Keratinocyte (primary cell): ENCODE results near the gene ANKFY1. TPM values are rescaled to one million over a fixed set of nuclear protein-coding genes. Genes with fewer than 3 reads are reported as not detected.

ENCODE experiments used
- DNase-seq: peaks from one replicate; pipeline ENCODE4 v3.0.0-alpha.2; 2011; ENCODE audit warnings: low read depth, missing footprints, low spot score
- FAIRE-seq: peaks from 2 replicates; lab custom pipeline; 2011; peaks lifted over from hg19 to GRCh38; lab: Jason Lieb, UNC
- H2AFZ ChIP-seq: 2 replicates; pipeline ENCODE4 v1.6.0; 2012; ENCODE audit warnings: low read length, control low read depth, inconsistent platforms; ENCODE audit not compliant: control insufficient read depth
- H3K27ac ChIP-seq: 2 replicates; pipeline ENCODE4 v1.5.1; 2011; ENCODE audit warnings: low read length; ENCODE audit not compliant: control insufficient read depth, insufficient read depth
- H3K27me3 ChIP-seq: 3 replicates; pipeline ENCODE4 v1.6.0; 2011; ENCODE audit warnings: low read length; ENCODE audit not compliant: control insufficient read depth, insufficient read depth; ENCODE audit errors: extremely low read depth
- H3K36me3 ChIP-seq, 2 experiments: 2 replicates in 1 of 2; 3 replicates in 1 of 2; pipeline ENCODE4 v1.5.1; 2011; ENCODE audit warnings: low read length in 2 of 2, mild to moderate bottlenecking in 1 of 2; ENCODE audit not compliant: control insufficient read depth in 2 of 2, insufficient read depth in 2 of 2; ENCODE audit errors: extremely low read depth in 1 of 2
- H3K4me1 ChIP-seq: 3 replicates; pipeline ENCODE4 v1.5.1; 2011; ENCODE audit warnings: low read length; ENCODE audit not compliant: control insufficient read depth, insufficient read depth; ENCODE audit errors: extremely low read depth
- H3K4me2 ChIP-seq: 3 replicates; pipeline ENCODE4 v1.6.0; 2011; ENCODE audit warnings: low read depth, low read length; ENCODE audit not compliant: control insufficient read depth, insufficient read depth; ENCODE audit errors: extremely low read depth
- H3K4me3 ChIP-seq, 3 experiments: fragments of 200-600 bp in 1 of 3; sonication (generic) in 1 of 3; 2 replicates in 2 of 3; 3 replicates in 1 of 3; pipeline ENCODE4 v1.5.1; 2011 to 2016; ENCODE audit warnings: low read length in 3 of 3, mild to moderate bottlenecking in 3 of 3, control low read depth in 2 of 3, inconsistent platforms in 1 of 3, low read depth in 1 of 3, mixed read lengths in 1 of 3, mixed run types in 1 of 3, moderate library complexity in 1 of 3; ENCODE audit not compliant: control insufficient read depth in 2 of 3, insufficient read depth in 2 of 3; ENCODE audit errors: extremely low read depth in 1 of 3
- H3K79me2 ChIP-seq: 2 replicates; pipeline ENCODE4 v1.6.0; 2012; ENCODE audit warnings: low read length; ENCODE audit not compliant: control insufficient read depth, insufficient read depth
- H3K9ac ChIP-seq: 3 replicates; pipeline ENCODE4 v1.6.0; 2011; ENCODE audit warnings: low read length; ENCODE audit not compliant: control insufficient read depth, insufficient read depth; ENCODE audit errors: extremely low read depth
- H3K9me1 ChIP-seq: 3 replicates; pipeline ENCODE4 v1.6.0; 2011; ENCODE audit warnings: low read length; ENCODE audit not compliant: control insufficient read depth, insufficient read depth; ENCODE audit errors: extremely low read depth
- H3K9me3 ChIP-seq: 2 replicates; pipeline ENCODE4 v1.5.1; 2012; ENCODE audit warnings: low read depth, low read length; ENCODE audit not compliant: control insufficient read depth
- H4K20me1 ChIP-seq: 3 replicates; pipeline ENCODE4 v1.6.0; 2011; ENCODE audit warnings: low read length; ENCODE audit not compliant: control insufficient read depth, insufficient read depth; ENCODE audit errors: extremely low read depth
- EZH2 ChIP-seq: IDR thresholded peaks from one replicate; pipeline ENCODE4 v1.6.1; 2012; ENCODE audit warnings: inconsistent platforms, mild to moderate bottlenecking, low read length, moderate library complexity
- dilution Hi-C: fragments of 300-500 bp; cut with MboI; formaldehyde crosslinking; loops from one replicate; pipeline ENCODE4 v1.7.0; 2020; ENCODE audit warnings: low sequenced_read_pairs; ENCODE audit not compliant: extremely low pct_ligation_motif_present
- polyA plus RNA-seq, 5 experiments: library from polyadenylated mRNA; depleted of rRNA in 3 of 5; stranded (reverse) in 3 of 5; stranded (forward) in 1 of 5; unstranded in 1 of 5; fragments of >200 nt; gene quantifications; 1 replicate in 1 of 5; 2 replicates in 3 of 5; 3 replicates in 1 of 5; pipeline versions ENCODE4 v1.2.1 to v1.2.3, GENCODE V29; 2011 to 2012; ENCODE audit warnings: missing spikeins in 2 of 5, low read depth in 1 of 5, low replicate concordance in 1 of 5
- TF ChIP-seq, protein P1 (sequence below), 3 experiments: IDR thresholded peaks in 1 of 3; conservative IDR thresholded peaks in 1 of 3; optimal IDR thresholded peaks in 1 of 3; 2 replicates in 2 of 3; 3 replicates in 1 of 3; pipeline versions ENCODE3 to v1.5.1; 2011; ENCODE audit warnings: low read length in 3 of 3, mild to moderate bottlenecking in 3 of 3, moderate library complexity in 2 of 3, control low read depth in 1 of 3, inconsistent platforms in 1 of 3; ENCODE audit not compliant: insufficient read depth in 2 of 3; ENCODE audit errors: extremely low read depth in 1 of 3

ANKFY1 gene
- polyA plus RNA-seq, 1 donor (not counting 4 experiments of a cell fraction or from before 2014, with no cell fraction given): 27.0 TPM

DNA sequence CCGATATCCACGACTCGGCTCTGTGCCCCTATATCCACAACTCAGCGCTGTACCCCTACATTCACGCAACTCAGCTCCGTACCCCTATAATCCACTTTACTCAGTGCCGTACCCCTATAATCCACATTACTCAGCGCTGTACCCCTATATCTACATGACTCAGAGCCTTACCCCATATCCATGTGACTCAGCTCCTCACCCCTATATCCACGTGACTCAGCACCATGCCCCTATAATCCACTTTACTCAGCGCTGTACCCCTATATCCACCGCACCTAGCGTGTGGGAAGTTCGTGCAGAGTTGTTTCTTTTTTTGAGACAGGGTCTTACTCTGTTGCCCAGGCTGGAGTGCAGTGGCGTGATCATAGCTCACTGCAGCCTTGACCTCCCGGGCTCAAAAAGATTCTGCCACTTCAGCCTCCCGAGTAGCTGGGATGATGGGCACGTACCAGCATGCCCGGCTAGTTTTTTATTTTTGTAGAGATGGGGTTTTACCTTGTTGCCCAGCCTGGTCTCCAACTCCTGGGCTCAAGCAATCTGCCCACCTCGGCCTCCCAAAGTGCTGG lies 103.4 kb downstream of the ANKFY1 start:
- no peak overlapping the region for H3K9ac ChIP-seq
- no peaks in the 10 kb centered on the region for H3K79me2 ChIP-seq
- no peak for FAIRE-seq
- dilution Hi-C loops: no loop called here
- TF ChIP-seq, protein P1, sequence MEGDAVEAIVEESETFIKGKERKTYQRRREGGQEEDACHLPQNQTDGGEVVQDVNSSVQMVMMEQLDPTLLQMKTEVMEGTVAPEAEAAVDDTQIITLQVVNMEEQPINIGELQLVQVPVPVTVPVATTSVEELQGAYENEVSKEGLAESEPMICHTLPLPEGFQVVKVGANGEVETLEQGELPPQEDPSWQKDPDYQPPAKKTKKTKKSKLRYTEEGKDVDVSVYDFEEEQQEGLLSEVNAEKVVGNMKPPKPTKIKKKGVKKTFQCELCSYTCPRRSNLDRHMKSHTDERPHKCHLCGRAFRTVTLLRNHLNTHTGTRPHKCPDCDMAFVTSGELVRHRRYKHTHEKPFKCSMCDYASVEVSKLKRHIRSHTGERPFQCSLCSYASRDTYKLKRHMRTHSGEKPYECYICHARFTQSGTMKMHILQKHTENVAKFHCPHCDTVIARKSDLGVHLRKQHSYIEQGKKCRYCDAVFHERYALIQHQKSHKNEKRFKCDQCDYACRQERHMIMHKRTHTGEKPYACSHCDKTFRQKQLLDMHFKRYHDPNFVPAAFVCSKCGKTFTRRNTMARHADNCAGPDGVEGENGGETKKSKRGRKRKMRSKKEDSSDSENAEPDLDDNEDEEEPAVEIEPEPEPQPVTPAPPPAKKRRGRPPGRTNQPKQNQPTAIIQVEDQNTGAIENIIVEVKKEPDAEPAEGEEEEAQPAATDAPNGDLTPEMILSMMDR (optimal IDR thresholded peaks at IDR 0.05 in 1 of 3, IDR thresholded peaks at IDR 0.05 in 1 of 3, conservative IDR thresholded peaks at IDR 0.05 in 1 of 3; ENCODE audit: extremely low read depth in 1 of 3, insufficient read depth in 2 of 3, low read length in 3 of 3): no peak
- no peak for TF ChIP-seq EZH2
- peaks cover 2% of the 10 kb centered on the region for H3K9me1 ChIP-seq
- no peak overlapping the region for H3K4me3 ChIP-seq
- peak overlapping the region; percentile 66 for H3K4me2 ChIP-seq
- H3K27ac ChIP-seq: peak overlapping the region; percentile 69
- no peak overlapping the region for H2AFZ ChIP-seq
- peaks cover 47% of the 10 kb centered on the region for H3K4me1 ChIP-seq
- no peaks in the 10 kb centered on the region for H4K20me1 ChIP-seq
- DNase-seq: no peak
- H3K27me3 ChIP-seq: no peaks in the 10 kb centered on the region
- peaks cover 4 to 8% of the 10 kb centered on the region in 2 experiments for H3K36me3 ChIP-seq
- H3K9me3 ChIP-seq: no peaks in the 10 kb centered on the region

DNA sequence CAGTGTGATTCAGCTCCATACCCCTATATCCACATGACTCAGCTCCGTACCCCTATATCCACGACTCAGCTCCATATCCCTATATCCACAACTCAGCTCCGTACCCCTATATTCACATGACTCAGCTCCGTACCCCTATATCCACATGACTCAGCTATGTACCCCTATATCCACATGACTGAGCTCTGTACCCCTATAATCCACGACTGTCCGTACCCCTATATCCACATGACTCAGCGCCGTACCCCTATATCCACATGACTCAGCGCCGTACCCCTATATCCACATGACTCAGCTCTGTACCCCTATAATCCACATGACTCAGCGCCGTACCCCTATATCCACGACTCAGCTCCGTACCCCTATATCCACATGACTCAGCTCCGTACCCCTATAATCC lies 104.0 kb downstream of the ANKFY1 start:
- no peaks in the 10 kb centered on the region for H3K27me3 ChIP-seq
- DNase-seq (no peak), FAIRE-seq (peak; percentile 62)
- peaks cover 41% of the 10 kb centered on the region for H3K4me1 ChIP-seq
- no peaks in the 10 kb centered on the region for H3K9me3 ChIP-seq
- no peaks in the 10 kb centered on the region for H4K20me1 ChIP-seq
- H3K79me2 ChIP-seq: no peaks in the 10 kb centered on the region
- no peak overlapping the region for H2AFZ ChIP-seq
- H3K27ac ChIP-seq: no peak overlapping the region
- dilution Hi-C loops: no loop called here
- peaks cover 2% of the 10 kb centered on the region for H3K9me1 ChIP-seq
- peaks cover 4 to 8% of the 10 kb centered on the region in 2 experiments for H3K36me3 ChIP-seq
- no peak overlapping the region for H3K4me2 ChIP-seq
- H3K9ac ChIP-seq: no peak overlapping the region
- H3K4me3 ChIP-seq: no peak overlapping the region
- no peak for TF ChIP-seq EZH2
- TF ChIP-seq, protein P1 (optimal IDR thresholded peaks at IDR 0.05 in 1 of 3, IDR thresholded peaks at IDR 0.05 in 1 of 3, conservative IDR thresholded peaks at IDR 0.05 in 1 of 3; ENCODE audit: extremely low read depth in 1 of 3, insufficient read depth in 2 of 3, low read length in 3 of 3): no peak
